NCI-H1048 (cell line): ENCODE results near the gene OXSR1.
"Not testable (repeated sequence)": the region's sequence is repeated elsewhere in the genome, so short reads cannot be mapped to it uniquely, and the experiment has no call there.

ENCODE experiments used
- DNase-seq: peaks from one replicate; lab custom pipeline; 2025; lab: John Stamatoyannopoulos, UW

The OXSR1 gene

GRCh38 chr3:38168151-38169026 lies 3.1 kb downstream of the OXSR1 start:
- no peak for DNase-seq

DNA sequence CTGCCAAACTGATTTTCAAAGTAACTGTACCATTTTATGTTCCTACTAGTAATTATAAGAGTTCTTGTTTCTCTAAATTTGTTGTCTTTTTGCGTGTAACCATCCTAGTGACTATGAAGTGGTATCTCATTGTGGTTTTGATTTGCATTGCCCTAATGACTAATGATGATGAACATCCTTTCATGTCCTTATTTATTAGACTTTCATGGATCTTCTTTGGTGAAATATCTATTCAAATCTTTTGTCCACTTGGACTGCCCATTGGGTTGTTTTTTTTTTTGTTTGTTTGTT lies 3.6 kb downstream of the OXSR1 start:
- no peak for DNase-seq

GRCh38 chr3:38170722-38171121 lies 5.4 kb downstream of the OXSR1 start:
- DNase-seq = no peak

DNA sequence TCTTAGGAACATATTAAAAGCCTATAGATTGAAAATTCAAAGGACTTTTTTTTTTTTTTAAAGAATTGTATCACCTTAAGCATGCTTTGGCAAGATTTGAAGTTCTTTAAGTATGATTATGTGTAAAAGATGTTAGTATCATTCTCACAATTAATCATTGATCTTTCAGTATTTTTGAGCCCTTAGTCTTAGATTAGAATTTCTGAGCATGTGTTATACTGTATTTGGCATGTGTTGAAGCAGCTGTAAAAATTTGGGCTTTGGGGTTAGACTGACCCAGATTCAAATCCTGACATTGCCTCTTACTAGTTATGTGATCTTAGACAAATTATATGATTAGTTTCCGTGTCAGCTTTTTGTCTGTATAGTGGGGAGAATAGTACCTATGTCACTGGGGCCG lies 6.3 kb downstream of the OXSR1 start:
- no peak for DNase-seq

- DNase-seq = no peak
Observed at GRCh38 chr3:38173834-38174418, 8.6 kb downstream of the OXSR1 start.

GRCh38 chr3:38177181-38177580 lies 11.8 kb downstream of the OXSR1 start:
- no peak for DNase-seq

- DNase-seq = no peak
Observed at GRCh38 chr3:38186781-38187180, 21.4 kb downstream of the OXSR1 start.

DNA sequence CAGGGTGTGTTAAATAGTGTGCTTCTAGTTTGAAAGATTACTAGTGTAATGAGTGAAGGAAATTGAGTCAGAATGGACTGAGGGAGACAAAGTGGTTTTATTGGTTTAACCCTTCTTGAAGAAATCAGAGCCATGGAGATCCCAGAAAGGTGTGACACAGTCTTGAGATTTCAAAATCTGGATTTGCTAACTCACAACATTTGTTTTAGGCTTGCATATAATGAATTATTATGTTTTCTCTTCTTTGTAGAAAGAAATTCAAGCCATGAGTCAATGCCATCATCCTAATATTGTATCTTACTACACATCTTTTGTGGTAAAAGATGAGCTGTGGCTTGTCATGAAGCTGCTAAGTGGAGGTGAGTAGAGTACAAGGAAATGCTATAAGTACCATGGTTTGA lies 25.1 kb downstream of the OXSR1 start:
- DNase-seq = no peak

- not testable (repeated sequence) for DNase-seq
Observed at GRCh38 chr3:38202931-38203330, 37.6 kb downstream of the OXSR1 start.

DNA sequence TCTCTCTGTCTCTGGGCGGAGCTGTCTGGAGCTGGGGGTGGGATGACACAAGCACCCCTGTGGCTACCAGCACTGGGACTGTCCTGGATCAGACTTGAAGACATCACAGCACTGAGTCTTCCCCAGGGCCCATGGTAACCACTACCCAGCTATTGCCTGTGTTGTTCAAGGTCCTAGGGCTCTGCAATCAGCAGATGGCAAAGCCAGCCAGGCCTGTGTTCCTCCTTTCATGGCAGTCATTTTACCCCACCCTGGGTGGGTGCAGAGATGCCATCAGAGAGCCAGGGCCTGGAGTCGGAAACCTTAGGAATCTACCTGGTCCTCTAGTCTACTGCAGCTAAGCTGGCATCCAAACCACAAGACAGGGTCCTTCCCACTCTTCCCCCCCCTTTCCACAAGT lies 38.4 kb downstream of the OXSR1 start:
- no peak for DNase-seq

DNA sequence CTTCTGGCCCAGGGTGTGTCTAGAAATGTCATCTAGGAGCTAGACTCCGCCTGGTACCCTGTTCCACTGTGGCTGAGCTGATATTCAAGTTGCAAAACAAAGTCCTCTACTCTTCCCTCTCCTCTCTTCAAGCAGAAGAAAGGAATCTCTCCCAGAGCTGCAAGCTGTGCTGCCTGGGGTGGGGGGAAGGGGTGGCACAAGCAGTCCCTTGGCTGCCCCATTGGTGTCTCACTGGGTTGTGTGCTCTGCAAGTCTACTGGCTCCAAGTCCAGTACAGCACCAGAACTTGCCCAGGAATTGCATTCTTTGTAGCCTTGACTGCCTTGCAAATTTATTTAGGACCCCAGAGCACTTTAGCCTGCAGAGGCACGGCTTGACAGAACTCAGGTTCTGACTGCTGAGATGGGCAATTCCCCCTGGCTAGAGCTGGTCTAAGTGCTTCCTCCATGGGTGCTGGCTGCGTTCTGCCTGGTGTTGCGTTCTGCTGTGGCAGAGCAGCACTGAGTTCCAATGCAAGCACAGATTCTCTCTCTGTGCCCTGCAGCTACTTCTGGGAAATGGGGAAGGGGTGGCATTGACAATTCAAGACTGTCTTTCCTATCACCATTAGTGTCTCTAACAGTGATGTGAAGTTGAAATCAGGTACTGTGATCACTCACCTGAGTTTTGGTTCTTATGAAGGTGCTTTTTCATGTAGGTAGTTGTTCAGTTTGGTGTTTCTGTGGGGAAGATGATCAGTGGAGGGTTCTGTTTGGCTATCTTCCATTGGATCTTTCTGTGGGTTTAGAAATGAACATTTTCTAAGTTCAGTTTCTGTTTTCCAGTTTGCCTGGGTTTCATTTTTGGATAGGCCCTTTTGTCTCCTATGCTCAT lies 39.5 kb downstream of the OXSR1 start:
- no peak for DNase-seq

- no peak for DNase-seq
Observed at GRCh38 chr3:38205472-38205805, 40.1 kb downstream of the OXSR1 start.

DNA sequence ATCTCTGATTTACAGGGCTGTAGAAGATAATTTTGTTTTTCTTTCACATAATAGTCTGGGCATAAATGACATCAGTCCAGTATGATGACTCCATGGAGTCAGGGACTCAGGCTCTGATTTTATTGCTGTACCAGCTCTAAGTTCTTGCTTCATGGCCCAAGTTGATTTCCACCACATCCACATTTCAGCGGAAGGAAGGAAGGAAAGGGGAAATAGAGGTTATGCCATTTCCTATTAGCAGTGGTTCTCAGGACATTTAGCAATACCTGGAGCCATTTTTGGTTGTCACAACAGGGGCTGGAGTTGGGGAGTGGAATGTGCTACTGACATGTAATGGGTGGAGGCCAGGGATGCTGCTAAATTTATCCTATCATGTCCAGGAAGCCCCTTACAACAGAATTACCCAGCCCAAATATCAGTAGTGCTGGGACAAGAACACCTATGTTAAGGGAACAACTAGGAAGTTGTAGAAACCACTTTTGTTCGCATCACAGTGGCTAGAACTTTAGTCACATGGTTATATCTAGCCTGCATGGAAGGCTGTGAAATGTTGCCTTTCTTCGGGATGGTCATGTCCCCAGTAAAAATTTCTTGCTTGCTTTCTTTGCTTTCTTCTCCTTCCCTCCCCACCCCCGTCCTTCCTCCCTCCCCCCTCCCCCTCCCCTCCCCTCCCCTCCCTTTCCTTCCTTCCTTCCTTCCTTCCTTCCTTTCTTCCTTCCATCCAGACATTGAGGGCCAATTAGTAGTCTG lies 42.1 kb downstream of the OXSR1 start:
- no peak for DNase-seq

DNA sequence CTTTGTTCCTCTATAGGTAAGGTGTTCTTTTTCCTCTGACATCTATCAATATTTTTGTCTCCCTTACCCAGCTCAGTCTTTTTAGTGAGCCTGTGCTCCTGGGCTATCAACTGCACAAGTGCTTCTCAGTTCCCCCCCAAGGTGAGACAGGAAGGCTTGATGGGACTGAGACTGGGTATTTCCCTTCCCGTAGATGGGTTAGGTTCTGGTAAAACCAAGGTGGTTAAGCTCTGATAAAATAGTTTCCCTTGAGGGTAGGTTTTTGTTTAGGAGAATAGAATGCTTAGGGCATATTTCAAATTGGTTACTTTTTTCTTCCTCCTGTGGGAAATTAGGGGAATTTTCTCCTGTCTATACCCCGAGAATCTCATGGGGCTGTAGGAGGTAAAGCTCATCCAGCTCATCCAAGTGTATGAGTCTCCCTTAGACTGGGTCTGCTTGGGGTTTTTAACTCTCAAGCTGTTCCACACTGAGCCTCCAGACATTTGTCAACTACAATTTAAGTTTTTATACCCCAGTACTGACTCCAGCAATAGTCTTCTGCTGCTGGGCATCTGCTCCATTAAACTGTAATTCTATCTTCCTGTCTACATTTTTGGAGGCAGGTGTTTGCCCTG lies 44.9 kb downstream of the OXSR1 start:
- DNase-seq = no peak

DNA sequence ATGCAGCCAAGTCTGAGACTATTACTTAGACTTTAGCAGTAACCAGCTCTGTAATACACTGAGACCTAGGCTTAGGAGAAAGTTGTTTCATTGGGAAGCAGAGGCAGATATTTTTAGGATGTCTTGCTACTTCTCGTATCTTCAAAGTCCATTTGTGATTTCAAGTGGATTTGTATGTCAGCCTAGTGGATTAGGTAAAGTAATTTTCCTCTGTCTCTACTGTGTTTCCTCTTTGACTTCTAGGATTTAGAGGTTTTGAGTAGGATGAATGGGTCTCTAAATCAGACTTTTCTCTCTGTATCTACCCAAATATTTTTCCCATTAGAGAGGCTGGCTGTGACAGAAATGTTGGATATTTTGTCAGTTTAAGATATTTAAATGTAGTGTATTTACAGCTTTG lies 46.8 kb downstream of the OXSR1 start:
- DNase-seq = no peak

GRCh38 chr3:38214560-38214959 lies 49.2 kb downstream of the OXSR1 start:
- DNase-seq = no peak

- no peak for DNase-seq
Observed at GRCh38 chr3:38219609-38220197, 54.4 kb downstream of the OXSR1 start.

DNA sequence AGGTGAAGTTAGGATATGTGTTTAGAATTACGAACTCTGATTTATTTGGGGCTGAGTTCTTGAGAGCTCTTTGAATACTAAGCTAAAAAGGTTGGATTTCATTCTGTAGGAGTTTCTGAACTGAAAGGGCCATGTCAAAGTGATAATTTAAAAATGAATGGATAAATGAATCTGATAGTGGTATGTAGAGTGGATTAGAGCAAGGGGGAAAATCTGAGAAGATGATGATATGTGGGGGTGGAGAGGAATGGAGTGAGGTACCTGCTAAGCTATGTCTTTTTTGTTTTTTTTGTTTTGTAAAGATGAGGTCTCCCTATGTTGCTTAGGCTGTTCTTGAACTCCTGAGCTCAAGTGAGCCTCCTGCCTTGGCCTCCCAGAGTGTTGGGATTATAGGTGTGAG lies 55.7 kb downstream of the OXSR1 start:
- DNase-seq = no peak

- DNase-seq = no peak
Observed at GRCh38 chr3:38222032-38222634, 56.8 kb downstream of the OXSR1 start.

GRCh38 chr3:38224357-38224756 lies 59.0 kb downstream of the OXSR1 start:
- no peak for DNase-seq

GRCh38 chr3:38226273-38226672 lies 60.9 kb downstream of the OXSR1 start:
- no peak for DNase-seq
